ENCODE results near the gene CYCS.

The CYCS gene

GRCh38 chr7:25075459-25075858 lies 49.6 kb downstream of the CYCS start:
- H3K4me3 ChIP-seq (replicated peaks; ENCODE audit: low read depth, low read length), result no peak overlapping the region
- no peak for DNase-seq (ENCODE audit: low read depth)
- TF ChIP-seq CTCF (IDR thresholded peaks at IDR 0.05; ENCODE audit: low read length, missing control alignments), result no peak

GRCh38 chr7:25073451-25073850 lies 51.6 kb downstream of the CYCS start:
- no peak overlapping the region for H3K4me3 ChIP-seq (replicated peaks; ENCODE audit: low read depth, low read length)
- DNase-seq (ENCODE audit: low read depth), result peak; percentile 11
- TF ChIP-seq CTCF (IDR thresholded peaks at IDR 0.05; ENCODE audit: low read length, missing control alignments), result no peak
